ENCODE measurements around the gene CBFA2T2. TPM values are rescaled to one million over a fixed set of nuclear protein-coding genes. Genes with fewer than 3 reads are reported as not detected.
A peak's percentile ranks its signal among the peaks of the same experiment; 100 is the strongest.

CBFA2T2 gene
- total and polyA plus RNA-seq, 5 donors: 5.6 to 13.9 (median 12.0) TPM

DNA sequence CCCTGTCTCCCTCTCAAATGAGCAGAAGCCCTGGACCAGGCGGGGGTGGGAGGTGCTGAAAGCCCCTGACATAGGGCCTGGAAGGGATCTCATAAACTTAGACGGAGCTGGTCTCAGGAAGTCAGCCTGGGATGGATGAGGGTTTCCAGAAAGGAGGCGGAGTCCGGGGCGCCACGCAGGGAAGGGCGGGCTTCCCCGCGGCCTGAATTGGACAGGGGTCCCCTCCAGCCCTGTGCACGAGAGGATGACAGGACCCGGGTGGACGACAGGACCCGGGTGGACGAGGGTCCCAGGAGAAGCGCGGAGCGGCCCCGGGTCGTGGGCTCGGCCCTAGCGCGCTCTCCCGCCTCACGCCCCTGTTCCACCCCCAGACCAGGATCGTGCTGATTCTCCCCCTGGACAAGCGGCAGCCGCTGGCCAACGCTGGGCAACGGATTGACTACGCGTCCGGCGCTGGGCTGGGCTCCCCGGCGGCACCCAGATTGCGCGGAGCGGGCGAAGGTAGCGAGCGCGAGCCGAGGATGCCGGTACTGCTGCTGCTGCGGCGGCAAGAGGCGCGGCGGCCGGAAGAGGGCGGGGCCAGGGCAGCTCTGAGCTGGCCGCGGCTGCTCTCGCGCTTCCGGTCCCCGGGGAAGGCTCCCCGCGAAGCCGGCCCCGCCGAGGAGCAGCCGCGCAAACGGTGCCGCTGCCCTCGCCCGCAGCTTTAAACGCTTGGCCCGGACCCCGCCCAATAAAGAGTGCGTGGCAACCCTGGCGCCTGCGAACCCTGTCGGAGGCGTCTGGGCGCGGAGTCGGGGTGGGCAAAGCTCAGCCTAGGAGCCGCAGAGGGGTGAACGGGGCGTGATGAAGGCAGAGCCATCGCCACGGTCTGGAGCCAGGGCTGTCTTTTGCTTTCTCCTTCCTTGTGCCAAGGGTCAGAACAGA lies 173.5 kb downstream of the CBFA2T2 start:
- Histone ChIP-seq H3K9me3 (ENCODE audit: control insufficient read depth, low read length) (no peaks in the 10 kb centered on the region), H3K27ac (ENCODE audit: low read length) (peak overlapping the region; percentile 52), H3K27me3 (ENCODE audit: control insufficient read depth, insufficient read depth) (no peaks in the 10 kb centered on the region), H3K4me1 (ENCODE audit: control insufficient read depth, insufficient read depth, low read length) (no peaks in the 10 kb centered on the region), H3K4me3 (ENCODE audit: low read length) (peak overlapping the region; percentile 32)
- WGBS: under 1% methylated on average over 84 of the region's 84 CpGs
- DNase-seq (peak; percentile 87 to 96 (median 94)), ATAC-seq (peak; percentile 66)
- intact Hi-C loops (cut with DNase I): loop anchor here in 1 of 4 donors (10.0 kb wide), 1 partner anchor 219 kb away; the partner anchor contains the start of gene SNTA1

- Histone ChIP-seq H3K27ac (ENCODE audit: low read length) (peak overlapping the region; percentile 52), H3K9me3 (ENCODE audit: control insufficient read depth, low read length) (no peaks in the 10 kb centered on the region), H3K4me3 (ENCODE audit: low read length) (peak overlapping the region; percentile 32), H3K27me3 (ENCODE audit: control insufficient read depth, insufficient read depth) (no peaks in the 10 kb centered on the region), H3K4me1 (ENCODE audit: control insufficient read depth, insufficient read depth, low read length) (no peaks in the 10 kb centered on the region)
- intact Hi-C loops (cut with DNase I): loop anchor here in 1 of 4 donors (10.0 kb wide), 1 partner anchor 219 kb away; the partner anchor contains the start of gene SNTA1
- WGBS: 46% methylated on average over 9 of the region's 9 CpGs
- ATAC-seq: no peak
- peak in 1 of 3 donors; percentile 59 for DNase-seq
These were observed 174.3 kb downstream of the CBFA2T2 start for GRCh38 chr20:33664085-33664761.

DNA sequence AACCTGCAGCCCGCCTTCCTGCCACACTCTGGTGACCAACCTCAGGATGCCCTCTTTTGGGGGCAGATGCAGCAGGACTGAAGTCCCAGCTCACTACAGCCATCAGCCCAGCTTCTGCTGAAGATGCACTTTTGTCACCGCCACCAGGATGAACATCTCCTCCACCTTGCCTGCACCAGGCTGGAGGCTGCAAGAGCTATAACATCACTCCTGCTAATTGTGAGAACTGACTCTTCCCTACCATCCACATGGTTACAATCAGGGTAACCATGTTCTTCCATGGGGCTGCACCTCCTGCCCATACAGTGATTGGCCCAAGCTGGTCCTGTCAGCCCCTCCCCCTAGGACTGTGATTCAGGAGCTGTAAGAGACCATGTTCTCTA lies 174.9 kb downstream of the CBFA2T2 start:
- intact Hi-C loops (cut with DNase I): loop anchor here in 1 of 4 donors (10.0 kb wide), 1 partner anchor 220 kb away; the partner anchor contains the start of gene SNTA1
- DNase-seq (no peak), ATAC-seq (no peak)
- Histone ChIP-seq H3K4me3 (ENCODE audit: low read length) (no peak overlapping the region), H3K9me3 (ENCODE audit: control insufficient read depth, low read length) (no peaks in the 10 kb centered on the region), H3K27ac (ENCODE audit: low read length) (no peak overlapping the region), H3K27me3 (ENCODE audit: control insufficient read depth, insufficient read depth) (no peaks in the 10 kb centered on the region), H3K4me1 (ENCODE audit: control insufficient read depth, insufficient read depth, low read length) (no peaks in the 10 kb centered on the region)
- 99% methylated on average over 2 of the region's 2 CpGs for WGBS

DNA sequence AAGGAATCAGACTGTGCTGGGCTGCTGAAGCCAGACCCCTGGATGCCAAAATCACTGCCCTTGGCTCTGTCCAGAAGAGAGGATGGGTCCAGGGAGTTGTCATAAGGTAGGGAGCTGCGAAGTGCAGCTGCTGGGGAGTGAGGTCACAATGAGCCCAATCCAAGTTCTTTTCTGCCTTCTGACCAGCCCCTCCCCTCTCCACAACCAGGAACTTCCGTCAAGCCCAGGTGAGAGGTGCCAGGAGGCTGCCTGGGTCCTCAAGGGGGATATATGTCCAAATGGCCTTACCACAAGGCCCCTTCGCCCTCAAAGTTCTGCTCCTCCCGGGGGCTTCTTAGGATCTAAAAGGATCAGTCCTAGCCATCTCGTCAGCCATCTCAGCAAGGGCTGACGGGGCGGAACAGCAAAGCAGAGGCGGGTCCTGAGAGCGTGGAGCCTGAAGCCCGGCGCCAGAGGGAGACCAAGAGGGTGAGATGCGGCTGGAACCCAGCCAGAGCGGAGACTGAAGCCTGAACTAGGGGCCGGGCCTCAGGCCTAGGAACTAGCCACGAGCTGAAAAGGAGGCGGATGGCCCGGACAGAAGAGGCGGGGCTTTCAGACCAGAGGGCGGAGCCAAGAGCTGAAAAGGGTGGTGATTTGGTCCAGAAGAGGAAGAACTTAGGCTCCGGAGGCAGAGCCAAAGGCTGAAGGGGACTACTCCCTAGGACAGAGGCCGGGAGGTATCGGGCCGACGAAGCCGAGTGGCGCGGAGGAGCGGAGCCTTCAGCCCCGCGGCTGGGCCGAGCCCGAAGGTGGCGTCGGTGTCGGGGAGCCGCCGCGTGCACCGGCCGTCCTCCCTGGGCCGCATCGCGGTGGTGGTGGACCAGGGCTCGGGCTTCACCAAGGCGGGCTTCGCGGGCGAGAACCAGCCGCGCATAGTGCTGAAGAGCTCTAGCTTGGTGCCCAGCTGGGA lies 176.7 kb downstream of the CBFA2T2 start, which contains the start of gene ACTL10:
Gene ACTL10, plus strand, starts transcription at position 651 of the 952 bp plus-strand sequence. CDS start 555 bp downstream, outside the sequence.
- WGBS: 2% methylated on average over 50 of the region's 50 CpGs
- ATAC-seq: peak; percentile 80 to 83
- peak within 1 kb of the TSS; percentile 80 for H3K27ac ChIP-seq (ENCODE audit: low read length)
- H3K9me3 ChIP-seq (ENCODE audit: control insufficient read depth, low read length): no peaks in the 10 kb centered on the region
- DNase-seq: peak; percentile 99 to 100 (median 99)
- peak within 1 kb of the TSS; percentile 19 for H3K4me3 ChIP-seq (ENCODE audit: low read length)
- no peaks in the 10 kb centered on the region for H3K4me1 ChIP-seq (ENCODE audit: control insufficient read depth, insufficient read depth, low read length)
- intact Hi-C loops (cut with DNase I): loop anchor here in 1 of 4 donors (10.0 kb wide), 1 partner anchor 222 kb away; the partner anchor contains the start of gene SNTA1
- H3K27me3 ChIP-seq (ENCODE audit: control insufficient read depth, insufficient read depth): no peaks in the 10 kb centered on the region

GRCh38 chr20:33667245-33667675 lies 177.4 kb downstream of the CBFA2T2 start:
- intact Hi-C loops (cut with DNase I): loop anchor here in 1 of 4 donors (10.0 kb wide), 1 partner anchor 222 kb away; the partner anchor contains the start of gene SNTA1
- Histone ChIP-seq H3K9me3 (ENCODE audit: control insufficient read depth, low read length) (no peaks in the 10 kb centered on the region), H3K4me3 (ENCODE audit: low read length) (peak overlapping the region; percentile 6), H3K27me3 (ENCODE audit: control insufficient read depth, insufficient read depth) (no peaks in the 10 kb centered on the region), H3K4me1 (ENCODE audit: control insufficient read depth, insufficient read depth, low read length) (no peaks in the 10 kb centered on the region), H3K27ac (ENCODE audit: low read length) (peak overlapping the region; percentile 53)
- ATAC-seq (peak; percentile 16 to 24), DNase-seq (peak; percentile 70 to 88 (median 88))
- 7% methylated on average over 55 of the region's 55 CpGs for WGBS

- ATAC-seq: peak; percentile 54 to 55
- no peaks in the 10 kb centered on the region for H3K4me1 ChIP-seq (ENCODE audit: control insufficient read depth, insufficient read depth, low read length)
- no peak overlapping the region for H3K27ac ChIP-seq (ENCODE audit: low read length)
- intact Hi-C loops (cut with DNase I): loop anchor here in 1 of 4 donors (10.0 kb wide), 1 partner anchor 223 kb away; the partner anchor contains the start of gene SNTA1
- 10% methylated on average over 47 of the region's 47 CpGs for WGBS
- DNase-seq: peak; percentile 81 to 94 (median 92)
- peak overlapping the region; percentile 6 for H3K4me3 ChIP-seq (ENCODE audit: low read length)
- no peaks in the 10 kb centered on the region for H3K27me3 ChIP-seq (ENCODE audit: control insufficient read depth, insufficient read depth)
- no peaks in the 10 kb centered on the region for H3K9me3 ChIP-seq (ENCODE audit: control insufficient read depth, low read length)
These were observed 178.0 kb downstream of the CBFA2T2 start for GRCh38 chr20:33667676-33668465.

- no peaks in the 10 kb centered on the region for H3K27me3 ChIP-seq (ENCODE audit: control insufficient read depth, insufficient read depth)
- intact Hi-C loops (cut with DNase I): loop anchor here in 1 of 4 donors (10.0 kb wide), 1 partner anchor 224 kb away; the partner anchor contains the start of gene SNTA1
- WGBS: 88% methylated on average over 13 of the region's 13 CpGs
- H3K4me3 ChIP-seq (ENCODE audit: low read length): no peak overlapping the region
- no peak overlapping the region for H3K27ac ChIP-seq (ENCODE audit: low read length)
- DNase-seq: peak in 1 of 3 donors; percentile 60
- ATAC-seq: no peak
- H3K9me3 ChIP-seq (ENCODE audit: control insufficient read depth, low read length): no peaks in the 10 kb centered on the region
- no peaks in the 10 kb centered on the region for H3K4me1 ChIP-seq (ENCODE audit: control insufficient read depth, insufficient read depth, low read length)
These were observed 178.7 kb downstream of the CBFA2T2 start for GRCh38 chr20:33668466-33669155.

GRCh38 chr20:33669224-33669623 lies 179.3 kb downstream of the CBFA2T2 start:
- WGBS: 96% methylated on average over 5 of the region's 5 CpGs
- Histone ChIP-seq H3K4me3 (ENCODE audit: low read length) (no peak overlapping the region), H3K27me3 (ENCODE audit: control insufficient read depth, insufficient read depth) (no peaks in the 10 kb centered on the region), H3K27ac (ENCODE audit: low read length) (no peak overlapping the region), H3K4me1 (ENCODE audit: control insufficient read depth, insufficient read depth, low read length) (no peaks in the 10 kb centered on the region), H3K9me3 (ENCODE audit: control insufficient read depth, low read length) (no peaks in the 10 kb centered on the region)
- DNase-seq (no peak), ATAC-seq (no peak)
- intact Hi-C loops (cut with DNase I): loop anchor here in 1 of 4 donors (10.0 kb wide), 1 partner anchor 224 kb away; the partner anchor contains the start of gene SNTA1

Data from right cardiac atrium (tissue), 5 donors.